ENCODE measurements around the gene NDUFA3.
A peak's percentile ranks its signal among the peaks of the same experiment; 100 is the strongest.

NDUFA3 gene

DNA sequence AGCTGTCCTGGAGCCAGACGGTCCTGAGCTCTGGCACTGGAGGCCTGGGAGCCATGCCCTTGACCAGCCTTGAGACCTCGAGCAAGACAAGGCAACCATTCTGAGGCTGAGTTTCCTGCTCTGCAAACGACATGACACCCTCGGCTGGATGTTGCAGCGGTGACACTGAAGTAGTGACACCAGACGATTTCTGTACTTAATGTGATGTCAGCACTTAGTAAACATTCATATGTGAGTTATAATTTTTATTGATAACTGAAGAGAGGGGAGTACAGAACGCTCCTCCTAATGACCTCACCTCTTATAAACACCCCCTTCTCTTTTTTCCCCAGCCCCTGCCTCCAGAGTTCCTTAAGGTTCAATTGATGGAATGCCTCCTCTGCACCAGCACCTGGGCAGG, 5.8 kb downstream of the NDUFA3 start:
- DNase-seq, result no peak

DNA sequence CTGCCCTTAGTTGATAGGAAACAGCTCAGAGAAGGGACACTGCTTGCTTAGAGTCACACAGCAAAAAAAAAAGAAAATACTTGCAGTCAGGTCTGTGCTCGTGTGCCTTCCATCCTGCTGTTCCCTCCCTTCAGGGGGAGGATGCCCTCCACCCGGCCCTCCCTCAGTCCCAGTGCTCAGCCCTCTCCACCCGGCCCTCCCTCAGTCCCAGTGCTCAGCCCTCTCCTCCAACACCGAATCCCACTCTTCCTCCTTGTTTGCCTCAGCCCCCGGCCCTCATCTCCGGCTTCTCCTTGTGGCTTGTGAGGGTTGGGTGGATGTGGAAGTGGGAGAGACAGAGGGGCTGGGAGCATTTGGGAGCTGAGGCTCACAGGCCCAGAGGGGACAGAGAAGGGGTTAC, 7.0 kb downstream of the NDUFA3 start:
- DNase-seq, result no peak

DNA sequence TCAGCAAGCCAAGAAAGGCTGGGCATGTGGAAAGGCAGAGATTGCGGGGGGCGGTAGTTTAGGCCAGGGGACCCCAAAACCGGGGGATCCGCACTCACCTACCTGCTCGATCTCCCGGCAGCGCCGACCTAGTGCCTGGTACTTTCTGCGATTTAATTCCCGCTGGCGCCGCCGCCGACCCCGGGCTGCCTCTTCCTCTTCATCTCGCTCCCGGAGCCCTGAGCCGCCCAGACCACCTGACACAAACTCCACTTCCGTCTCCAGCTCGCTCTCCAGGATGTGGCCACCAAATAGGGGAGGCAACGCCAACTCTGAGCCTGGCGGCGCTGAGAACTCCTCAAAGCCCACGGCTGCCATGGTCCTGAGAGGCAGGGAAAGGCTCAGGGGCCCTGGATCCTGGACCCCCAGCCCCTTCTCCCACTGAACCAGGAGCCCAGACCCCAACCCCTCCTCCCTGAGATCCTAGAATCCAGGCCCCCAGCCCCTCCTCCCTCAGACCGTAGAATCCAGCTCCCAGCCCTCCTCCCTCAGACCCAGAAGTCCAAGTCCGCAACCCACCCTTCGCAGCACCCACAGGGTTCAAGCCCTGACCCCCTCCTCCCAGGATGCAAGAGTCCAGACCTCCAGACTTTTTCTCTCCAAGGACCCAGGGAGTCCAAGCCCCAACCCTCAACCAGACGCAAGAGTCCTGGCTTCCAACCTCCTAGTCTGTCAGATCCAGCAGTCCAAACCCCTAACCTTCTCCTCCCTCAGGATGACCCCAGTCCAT, 11.9 kb downstream of the NDUFA3 start:
- peak; percentile 21 for DNase-seq

- DNase-seq, result peak; percentile 93
These were observed 12.7 kb downstream of the NDUFA3 start, which contains the start of the genes PRPF31 and TFPT for GRCh38 chr19:54115109-54116063. Gene PRPF31, plus strand, starts transcription at chr19:54115754. Its CDS starts 2,525 bp downstream, at chr19:54118279. Gene TFPT, minus strand, starts transcription at chr19:54115657. Its CDS starts 388 bp downstream, at chr19:54115269.

- no peak for DNase-seq
These were observed 18.6 kb downstream of the NDUFA3 start for GRCh38 chr19:54121259-54121658.

- no peak for DNase-seq
These were observed 21.0 kb downstream of the NDUFA3 start for GRCh38 chr19:54123682-54124081.

GRCh38 chr19:54124393-54124792, 21.7 kb downstream of the NDUFA3 start:
- no peak for DNase-seq

GRCh38 chr19:54125713-54126112, 23.1 kb downstream of the NDUFA3 start:
- no peak for DNase-seq

- DNase-seq, result no peak
These were observed 25.2 kb downstream of the NDUFA3 start for GRCh38 chr19:54127688-54128440.

DNA sequence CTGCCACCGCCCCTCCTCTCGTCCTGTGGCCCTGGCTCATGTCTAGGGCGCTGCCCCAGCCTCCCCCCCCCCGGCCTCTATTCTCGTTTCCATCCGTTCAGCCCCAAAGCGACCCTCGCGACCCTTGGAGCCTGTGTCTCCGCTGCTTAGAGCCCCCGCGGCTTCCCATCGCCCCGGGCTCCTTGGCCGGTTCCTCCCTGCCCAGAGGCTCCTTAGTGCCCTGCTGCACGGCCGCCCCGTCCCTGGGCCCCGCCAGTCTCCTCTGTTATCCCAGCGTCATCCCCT, 25.7 kb downstream of the NDUFA3 start:
- DNase-seq, result no peak

DNA sequence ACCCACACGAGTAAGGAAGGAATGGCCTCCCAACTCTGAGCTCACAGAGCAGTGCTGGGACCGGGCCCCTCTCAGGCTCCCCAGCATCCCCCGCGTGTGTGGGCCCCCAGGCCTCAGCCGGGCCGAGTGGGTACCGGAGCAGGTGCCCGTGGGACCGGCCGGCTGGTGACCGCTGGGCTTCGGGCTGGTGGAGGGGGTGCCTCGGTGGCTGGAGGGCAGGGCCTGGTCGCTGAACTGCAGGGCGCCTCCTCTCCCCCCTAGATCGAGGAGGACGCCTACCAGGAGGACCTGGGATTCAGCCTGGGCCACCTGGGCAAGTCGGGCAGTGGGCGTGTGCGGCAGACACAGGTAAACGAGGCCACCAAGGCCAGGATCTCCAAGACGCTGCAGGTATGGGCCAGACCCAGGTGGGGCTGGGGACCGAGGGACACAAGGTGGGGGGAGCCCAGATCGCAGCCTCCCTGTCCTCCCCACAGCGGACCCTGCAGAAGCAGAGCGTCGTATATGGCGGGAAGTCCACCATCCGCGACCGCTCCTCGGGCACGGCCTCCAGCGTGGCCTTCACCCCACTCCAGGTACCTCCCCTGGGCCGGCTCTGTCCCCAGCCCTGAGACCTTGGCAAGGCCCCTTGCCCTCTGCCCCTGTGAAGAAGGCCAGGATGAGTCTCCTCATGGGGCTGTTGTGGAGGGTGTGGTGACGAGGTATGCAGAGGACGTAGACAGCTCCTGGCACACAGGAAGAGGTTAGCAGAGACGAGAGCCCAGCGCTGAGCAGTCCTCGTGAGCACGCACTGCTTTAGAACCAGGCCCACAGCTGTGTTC, 26.4 kb downstream of the NDUFA3 start:
- no peak for DNase-seq

GRCh38 chr19:54129617-54129996, 27.0 kb downstream of the NDUFA3 start:
- no peak for DNase-seq

DNA sequence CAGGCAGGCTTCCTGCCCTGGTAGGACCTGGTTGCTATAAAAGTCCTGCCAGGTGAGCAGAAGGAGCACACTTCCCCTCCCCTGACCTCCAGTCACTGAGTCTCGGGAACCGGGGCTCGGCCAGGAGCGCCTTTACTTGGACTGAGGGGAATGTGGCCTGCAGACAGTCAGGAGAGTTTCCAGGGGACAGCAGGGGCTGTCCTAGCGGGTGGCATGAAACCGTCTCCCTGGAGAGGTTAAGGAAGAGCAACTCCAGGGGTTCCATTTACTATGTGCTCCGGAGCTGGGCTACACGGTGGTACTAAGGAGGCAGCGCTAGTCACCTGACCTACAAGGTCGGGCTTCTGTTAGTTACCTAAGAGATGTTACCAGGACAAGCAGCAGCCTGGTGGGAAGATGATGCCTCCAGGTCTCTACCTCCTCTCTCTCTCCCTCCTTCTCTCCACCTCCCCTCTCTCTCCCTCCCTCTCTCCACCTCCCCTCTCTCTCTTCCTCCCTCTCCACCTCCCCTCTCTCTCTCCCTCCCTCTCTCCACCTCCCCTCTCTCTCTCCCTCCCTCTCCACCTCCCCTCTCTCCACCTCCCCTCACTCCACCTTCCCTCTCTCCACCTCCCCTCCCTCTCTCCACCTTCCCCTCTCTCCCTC, 30.8 kb downstream of the NDUFA3 start:
- DNase-seq, result no peak

DNA sequence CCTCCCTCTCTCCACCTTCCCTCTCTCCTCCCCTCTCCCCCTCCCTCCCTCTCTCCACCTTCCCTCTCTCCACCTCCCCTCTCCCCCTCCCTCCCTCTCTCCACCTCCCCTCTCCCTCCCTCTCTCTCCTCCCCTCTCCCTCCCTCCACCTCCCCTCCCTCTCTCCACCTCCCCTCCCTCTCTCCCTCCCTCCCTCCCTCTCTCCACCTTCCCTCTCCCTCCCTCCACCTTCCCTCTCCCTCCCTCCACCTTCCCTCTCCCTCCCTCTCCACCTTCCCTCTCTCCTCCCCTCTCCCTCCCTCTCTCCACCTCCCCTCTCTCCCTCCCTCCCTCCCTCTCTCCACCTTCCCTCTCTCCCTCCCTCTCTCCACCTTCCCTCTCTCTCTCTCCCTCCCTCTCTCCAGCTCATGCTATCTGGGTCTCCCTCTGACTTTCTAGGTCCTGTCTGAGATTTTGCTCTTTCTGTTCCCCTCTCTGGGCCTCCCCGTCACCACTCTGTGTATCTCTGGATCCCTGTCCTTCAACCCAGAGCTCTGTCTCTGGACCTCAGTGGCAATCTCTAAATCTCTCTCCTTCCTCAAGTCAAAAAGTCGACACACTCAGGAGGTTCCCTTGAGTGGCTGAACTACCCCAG, 31.4 kb downstream of the NDUFA3 start:
- DNase-seq, result no peak

GRCh38 chr19:54136086-54136863, 33.6 kb downstream of the NDUFA3 start:
- DNase-seq, result no peak

- DNase-seq, result peak; percentile 100
These were observed 34.4 kb downstream of the NDUFA3 start for GRCh38 chr19:54136864-54137698.

GRCh38 chr19:54137699-54138488, 35.2 kb downstream of the NDUFA3 start, which contains the start of gene CNOT3:
Gene CNOT3, plus strand, starts transcription at chr19:54137762. Its CDS starts 5,217 bp downstream, at chr19:54142979.
- peak; percentile 39 for DNase-seq

DNA sequence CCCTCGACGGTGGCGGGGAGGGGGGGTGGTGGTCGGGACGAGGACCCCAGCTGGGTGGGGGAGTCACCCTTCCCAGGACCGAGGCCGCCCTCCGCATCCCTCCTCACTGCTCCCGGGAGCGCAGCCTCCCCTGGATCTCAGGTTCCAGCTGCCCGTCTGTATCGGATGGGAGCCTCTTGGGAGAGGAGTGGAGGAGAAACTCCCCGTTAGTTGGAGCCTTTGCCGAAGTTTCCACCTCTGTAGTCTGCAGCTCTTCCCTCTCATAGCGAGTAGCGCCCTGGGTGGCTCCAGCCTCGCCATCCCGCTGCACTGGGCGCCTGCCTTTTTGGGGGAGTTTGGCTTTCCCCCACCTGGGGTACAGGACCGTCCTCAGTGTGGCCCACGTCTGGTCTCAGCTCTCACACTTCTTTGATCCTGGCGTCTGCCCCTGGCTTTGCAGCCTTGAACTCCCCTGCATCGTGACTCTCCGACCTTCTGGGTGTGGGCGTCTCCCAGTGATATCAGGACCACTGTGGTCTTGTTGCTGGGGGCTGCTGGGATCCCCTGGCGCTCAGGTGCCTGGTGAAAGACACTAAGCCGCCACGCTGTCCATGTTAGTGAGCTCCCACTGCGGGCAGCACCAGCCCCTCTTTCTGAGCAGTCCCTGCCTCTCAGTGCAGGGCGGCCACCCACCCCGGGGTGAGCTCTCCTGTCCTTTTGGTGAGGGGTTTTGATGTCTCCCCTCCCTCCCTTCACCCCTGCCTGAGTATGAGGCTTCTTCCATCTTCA, 36.0 kb downstream of the NDUFA3 start:
- peak; percentile 17 for DNase-seq
